ENCODE data around the gene CCDC57.
"Not testable (repeated sequence)": the region's sequence is repeated elsewhere in the genome, so short reads cannot be mapped to it uniquely, and the experiment has no call there.

The CCDC57 gene

GRCh38 chr17:82148011-82148410, 64.6 kb downstream of the CCDC57 start:
- H3K4me3 ChIP-seq (ENCODE audit: low read depth, low read length), result no peak overlapping the region
- TF ChIP-seq, protein P1, sequence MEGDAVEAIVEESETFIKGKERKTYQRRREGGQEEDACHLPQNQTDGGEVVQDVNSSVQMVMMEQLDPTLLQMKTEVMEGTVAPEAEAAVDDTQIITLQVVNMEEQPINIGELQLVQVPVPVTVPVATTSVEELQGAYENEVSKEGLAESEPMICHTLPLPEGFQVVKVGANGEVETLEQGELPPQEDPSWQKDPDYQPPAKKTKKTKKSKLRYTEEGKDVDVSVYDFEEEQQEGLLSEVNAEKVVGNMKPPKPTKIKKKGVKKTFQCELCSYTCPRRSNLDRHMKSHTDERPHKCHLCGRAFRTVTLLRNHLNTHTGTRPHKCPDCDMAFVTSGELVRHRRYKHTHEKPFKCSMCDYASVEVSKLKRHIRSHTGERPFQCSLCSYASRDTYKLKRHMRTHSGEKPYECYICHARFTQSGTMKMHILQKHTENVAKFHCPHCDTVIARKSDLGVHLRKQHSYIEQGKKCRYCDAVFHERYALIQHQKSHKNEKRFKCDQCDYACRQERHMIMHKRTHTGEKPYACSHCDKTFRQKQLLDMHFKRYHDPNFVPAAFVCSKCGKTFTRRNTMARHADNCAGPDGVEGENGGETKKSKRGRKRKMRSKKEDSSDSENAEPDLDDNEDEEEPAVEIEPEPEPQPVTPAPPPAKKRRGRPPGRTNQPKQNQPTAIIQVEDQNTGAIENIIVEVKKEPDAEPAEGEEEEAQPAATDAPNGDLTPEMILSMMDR (IDR thresholded peaks at IDR 0.05; ENCODE audit: low read depth, low read length, missing control alignments), result no peak
- no peak for DNase-seq (ENCODE audit: low read depth)

DNA sequence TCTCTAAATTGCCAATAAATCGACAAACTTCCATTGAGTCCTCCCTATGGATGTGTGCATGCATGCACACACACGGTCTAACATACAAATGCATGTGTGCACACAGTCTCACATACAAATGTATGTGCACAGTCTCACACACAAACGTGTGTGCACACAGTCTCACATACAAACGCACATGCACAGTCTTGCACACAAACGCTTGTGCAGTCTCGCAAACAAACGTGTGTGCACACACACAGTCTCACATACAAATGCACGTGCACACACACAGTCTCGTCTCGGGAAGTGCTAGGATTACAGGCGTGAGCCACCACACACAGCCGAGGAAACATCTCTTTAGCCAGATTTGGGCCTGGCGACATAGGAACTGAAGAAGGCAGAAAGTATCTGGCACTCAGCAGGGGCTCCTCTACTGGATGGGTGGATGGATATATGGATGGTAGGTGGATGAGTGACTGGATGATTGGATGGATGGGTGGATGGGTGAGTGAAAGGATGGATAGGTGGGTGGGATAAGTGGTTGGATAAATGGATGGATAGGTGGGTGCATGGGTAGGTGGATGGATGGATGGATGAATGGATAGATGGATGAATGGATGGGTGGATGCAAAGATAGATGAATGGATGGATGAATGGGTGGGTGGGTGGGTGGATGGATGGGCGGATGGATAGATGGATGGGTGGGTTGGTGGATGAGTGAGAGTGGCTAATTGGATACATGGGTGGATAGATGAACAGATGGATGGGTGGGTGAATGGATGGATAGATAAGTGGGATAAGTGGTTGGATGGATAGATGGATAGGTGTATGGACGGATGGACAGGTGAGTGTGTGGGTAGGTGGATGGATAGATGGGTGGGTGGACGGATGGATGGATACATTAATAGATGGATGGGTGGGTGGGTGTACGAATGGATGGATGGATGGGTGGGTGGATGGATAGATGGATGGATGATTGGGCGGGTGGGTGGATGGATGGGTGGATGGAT, 65.7 kb downstream of the CCDC57 start:
- TF ChIP-seq, protein P1 (IDR thresholded peaks at IDR 0.05; ENCODE audit: low read depth, low read length, missing control alignments), result no peak
- DNase-seq (ENCODE audit: low read depth), result peak; percentile 27
- H3K4me3 ChIP-seq (ENCODE audit: low read depth, low read length), result no peak overlapping the region

DNA sequence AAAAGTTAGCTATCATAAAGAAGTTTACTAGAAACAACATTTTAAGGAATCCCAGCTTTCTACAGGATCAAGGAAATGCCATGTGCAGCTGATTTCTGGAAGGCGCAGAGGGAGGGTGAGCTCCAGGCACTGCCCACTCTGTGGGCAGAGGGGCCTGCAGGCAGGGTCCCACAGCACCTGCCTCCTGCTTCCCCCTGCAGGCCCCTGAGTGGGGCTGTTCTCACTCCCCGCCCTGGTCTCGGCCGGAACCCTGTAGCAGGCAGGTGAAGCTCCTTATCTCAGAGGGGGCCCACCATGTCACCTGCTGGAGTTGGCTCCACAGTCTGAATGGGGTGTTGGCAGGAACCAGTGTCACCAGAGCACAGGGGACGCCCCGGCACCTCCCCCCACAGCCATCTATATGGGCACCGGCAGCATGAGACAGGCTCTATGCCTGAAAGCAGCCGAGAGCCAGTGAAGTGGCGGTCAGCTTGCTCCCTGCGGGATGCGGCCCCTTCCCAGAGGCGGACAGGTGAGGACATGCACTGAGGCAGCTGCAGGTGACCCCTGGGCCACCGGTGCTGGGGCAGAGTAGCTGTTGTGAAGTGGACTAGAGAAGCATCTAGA, 67.0 kb downstream of the CCDC57 start:
- H3K4me3 ChIP-seq (ENCODE audit: low read depth, low read length), result no peak overlapping the region
- DNase-seq (ENCODE audit: low read depth), result no peak
- TF ChIP-seq, protein P1 (IDR thresholded peaks at IDR 0.05; ENCODE audit: low read depth, low read length, missing control alignments), result no peak

GRCh38 chr17:82143333-82143732, 69.3 kb downstream of the CCDC57 start:
- H3K4me3 ChIP-seq (ENCODE audit: low read depth, low read length), result no peak overlapping the region
- TF ChIP-seq, protein P1 (IDR thresholded peaks at IDR 0.05; ENCODE audit: low read depth, low read length, missing control alignments), result no peak

GRCh38 chr17:82139961-82140360, 72.7 kb downstream of the CCDC57 start:
- not testable (repeated sequence) for H3K4me3 ChIP-seq (ENCODE audit: low read depth, low read length); DNase-seq (ENCODE audit: low read depth)

More at GRCh38 chr17:82143333-82143732, 69.3 kb downstream of the CCDC57 start:
- no peak for DNase-seq (ENCODE audit: low read depth)

DNA sequence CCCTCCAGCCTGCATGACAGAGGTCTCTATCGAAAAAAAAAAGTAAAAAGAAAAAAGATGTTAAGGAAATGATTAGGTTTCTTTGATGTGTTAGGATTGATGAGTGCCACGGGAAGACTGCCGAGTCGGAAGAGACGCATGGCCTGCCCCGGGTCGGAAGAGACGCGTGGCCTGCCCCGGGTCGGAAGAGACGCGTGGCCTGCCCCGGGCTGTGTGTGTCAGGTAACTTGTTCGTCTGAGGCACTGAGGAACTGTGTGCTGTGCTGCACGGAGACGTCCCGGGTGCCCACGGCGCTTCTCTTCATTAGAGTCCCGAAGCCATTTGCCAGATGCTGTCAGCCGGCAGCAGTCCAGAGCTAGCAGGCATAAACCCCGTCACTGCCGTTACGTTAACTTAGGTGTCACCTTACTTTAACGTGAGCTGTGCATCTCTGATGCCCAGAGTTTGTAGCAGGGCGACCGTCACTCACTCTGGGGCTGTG, 74.1 kb downstream of the CCDC57 start:
- DNase-seq (ENCODE audit: low read depth), result no peak
- TF ChIP-seq, protein P1 (IDR thresholded peaks at IDR 0.05; ENCODE audit: low read depth, low read length, missing control alignments), result no peak
- no peak overlapping the region for H3K4me3 ChIP-seq (ENCODE audit: low read depth, low read length)

DNA sequence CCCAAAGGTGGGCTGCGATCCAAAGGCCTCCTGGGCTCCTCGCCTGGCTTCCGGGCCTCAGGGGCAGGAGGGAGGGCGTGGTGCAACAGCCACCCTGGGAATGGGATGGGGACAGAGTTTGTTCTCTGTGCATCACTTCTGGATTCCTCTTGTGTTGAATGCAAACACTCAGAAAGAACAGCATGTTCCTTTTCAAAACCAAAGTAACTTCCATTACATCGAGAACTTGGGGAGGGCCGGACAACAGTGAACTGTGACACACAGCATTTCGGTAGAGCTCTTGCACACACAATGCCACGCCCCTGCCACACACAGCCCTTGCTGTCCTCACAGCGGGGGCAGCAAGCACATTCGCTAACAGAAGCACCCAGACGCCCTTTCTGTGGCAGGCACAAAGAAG, 78.5 kb downstream of the CCDC57 start:
- no peak for DNase-seq (ENCODE audit: low read depth)
- TF ChIP-seq, protein P1 (IDR thresholded peaks at IDR 0.05; ENCODE audit: low read depth, low read length, missing control alignments), result no peak
- H3K4me3 ChIP-seq (ENCODE audit: low read depth, low read length), result no peak overlapping the region

DNA sequence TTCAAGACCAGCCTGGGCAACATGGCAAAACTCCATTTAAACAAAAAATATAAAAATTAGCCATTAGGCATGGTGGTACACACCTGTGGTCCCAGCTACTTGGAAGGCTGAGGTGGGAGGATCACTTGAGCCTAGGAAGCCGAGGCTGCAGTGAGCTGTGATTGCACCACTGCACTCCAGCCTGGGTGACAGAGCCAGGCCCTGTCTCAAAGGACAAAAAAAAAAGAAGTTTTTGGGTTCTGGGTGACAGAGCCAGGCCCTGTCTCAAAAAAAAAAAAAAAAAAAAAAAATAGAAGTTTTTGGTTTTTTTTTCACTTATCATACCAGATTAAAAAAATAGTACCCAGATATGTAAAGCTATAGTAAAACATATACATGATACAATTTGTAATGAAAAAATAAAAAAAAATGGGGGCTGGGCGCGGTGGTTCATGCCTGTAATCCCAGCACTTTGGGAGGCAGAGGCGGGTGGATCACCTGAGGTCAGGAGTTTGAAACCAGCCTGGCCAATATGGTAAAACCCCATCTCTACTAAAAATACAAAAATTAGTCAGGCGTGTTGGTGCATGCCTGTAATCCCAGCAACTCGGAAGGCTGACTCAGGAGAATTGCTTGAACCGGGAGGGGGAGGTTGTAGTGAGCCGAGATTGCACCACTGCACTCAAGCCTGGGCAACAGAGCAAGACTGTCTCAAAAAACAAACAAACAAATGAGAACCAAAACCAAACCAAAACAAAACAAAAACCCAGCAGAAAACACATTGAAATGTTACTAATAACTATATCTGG, 79.3 kb downstream of the CCDC57 start:
- not testable (repeated sequence) for H3K4me3 ChIP-seq (ENCODE audit: low read depth, low read length); DNase-seq (ENCODE audit: low read depth)

All from GM12864 (cell line).